Gastroesophageal sphincter (tissue), 3 donors: ENCODE data around the gene HTRA3.

Source experiments
- EP300 ChIP-seq: sonication (generic); formaldehyde crosslinking; IDR thresholded peaks from one replicate; pipeline ENCODE4 v1.6.1; 2017; ENCODE audit warnings: antibody characterized with exemption, mild to moderate bottlenecking
- POLR2A ChIP-seq, 2 donors: fragments of 450-650 bp; IDR thresholded peaks; one replicate each; pipeline ENCODE4 v1.6.1; 2017; ENCODE audit warnings: antibody characterized with exemption in 2 of 2, mild to moderate bottlenecking in 2 of 2, moderate library complexity in 1 of 2
- POLR2AphosphoS5 ChIP-seq: sonication (generic); formaldehyde crosslinking; IDR thresholded peaks from one replicate; pipeline ENCODE4 v1.6.1; 2017; ENCODE audit warnings: antibody characterized with exemption
- TF ChIP-seq, protein P1 (sequence below), 4 experiments: fragments of 200-600 bp in 2 of 4; fragments of 450-650 bp in 2 of 4; sonication (generic) in 1 of 4; IDR thresholded peaks; one replicate each; pipeline ENCODE4 v1.5.1; 2017 to 2019; ENCODE audit warnings: antibody characterized with exemption in 4 of 4, mild to moderate bottlenecking in 2 of 4, moderate library complexity in 2 of 4

- TF ChIP-seq POLR2A (IDR thresholded peaks at IDR 0.05) (no peak), POLR2AphosphoS5 (no peak), EP300 (no peak)
- TF ChIP-seq, protein P1, sequence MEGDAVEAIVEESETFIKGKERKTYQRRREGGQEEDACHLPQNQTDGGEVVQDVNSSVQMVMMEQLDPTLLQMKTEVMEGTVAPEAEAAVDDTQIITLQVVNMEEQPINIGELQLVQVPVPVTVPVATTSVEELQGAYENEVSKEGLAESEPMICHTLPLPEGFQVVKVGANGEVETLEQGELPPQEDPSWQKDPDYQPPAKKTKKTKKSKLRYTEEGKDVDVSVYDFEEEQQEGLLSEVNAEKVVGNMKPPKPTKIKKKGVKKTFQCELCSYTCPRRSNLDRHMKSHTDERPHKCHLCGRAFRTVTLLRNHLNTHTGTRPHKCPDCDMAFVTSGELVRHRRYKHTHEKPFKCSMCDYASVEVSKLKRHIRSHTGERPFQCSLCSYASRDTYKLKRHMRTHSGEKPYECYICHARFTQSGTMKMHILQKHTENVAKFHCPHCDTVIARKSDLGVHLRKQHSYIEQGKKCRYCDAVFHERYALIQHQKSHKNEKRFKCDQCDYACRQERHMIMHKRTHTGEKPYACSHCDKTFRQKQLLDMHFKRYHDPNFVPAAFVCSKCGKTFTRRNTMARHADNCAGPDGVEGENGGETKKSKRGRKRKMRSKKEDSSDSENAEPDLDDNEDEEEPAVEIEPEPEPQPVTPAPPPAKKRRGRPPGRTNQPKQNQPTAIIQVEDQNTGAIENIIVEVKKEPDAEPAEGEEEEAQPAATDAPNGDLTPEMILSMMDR (IDR thresholded peaks at IDR 0.05) = no peak
Measured at GRCh38 chr4:8317474-8317873, 47.9 kb downstream of the HTRA3 start.
